Measurements from ENCODE around the gene CPSF3. TPM values are rescaled to one million over a fixed set of nuclear protein-coding genes. Genes with fewer than 3 reads are reported as not detected.
"Not testable (repeated sequence)": the region's sequence is repeated elsewhere in the genome, so short reads cannot be mapped to it uniquely, and the experiment has no call there.

The CPSF3 gene
- total RNA-seq, 1 experiment from 2014 or later, result 26.5 TPM

DNA sequence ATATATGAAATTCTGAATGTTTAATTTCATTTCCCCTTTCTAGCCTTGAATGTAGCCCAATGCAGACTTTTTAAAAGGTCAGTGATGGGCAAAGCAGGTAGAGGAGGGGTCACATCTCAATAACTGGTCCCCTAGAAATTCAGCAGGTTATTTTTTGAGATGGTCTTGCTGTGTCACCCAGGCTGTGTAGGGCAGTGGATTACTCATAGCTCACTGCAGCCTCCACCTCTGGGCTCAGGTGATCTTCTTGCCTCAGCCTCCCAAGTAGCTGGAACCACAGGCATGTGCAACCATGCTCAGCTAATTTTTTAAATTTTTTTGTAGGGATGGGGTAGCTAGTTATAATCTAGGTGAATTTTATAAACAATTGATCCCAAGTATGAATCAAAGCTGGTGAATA lies 59.7 kb downstream of the CPSF3 start:
- in situ Hi-C loops (cut with HindIII; ENCODE audit: low pct_unique_long_range_greater_than_20kb, low sequenced_read_pairs), result no loop called here
- DNase-seq (ENCODE audit: low read depth), result no peak

GRCh38 chr2:9484533-9484932 lies 61.1 kb downstream of the CPSF3 start:
- in situ Hi-C loops (cut with HindIII; ENCODE audit: low pct_unique_long_range_greater_than_20kb, low sequenced_read_pairs), result no loop called here
- no peak for DNase-seq (ENCODE audit: low read depth)

GRCh38 chr2:9488583-9489547 lies 65.4 kb downstream of the CPSF3 start:
- DNase-seq (ENCODE audit: low read depth), result no peak
- in situ Hi-C loops (cut with HindIII; ENCODE audit: low pct_unique_long_range_greater_than_20kb, low sequenced_read_pairs), result no loop called here

GRCh38 chr2:9490789-9491188 lies 67.3 kb downstream of the CPSF3 start:
- no peak for DNase-seq (ENCODE audit: low read depth)
- in situ Hi-C loops (cut with HindIII; ENCODE audit: low pct_unique_long_range_greater_than_20kb, low sequenced_read_pairs), result no loop called here

GRCh38 chr2:9492927-9493326 lies 69.5 kb downstream of the CPSF3 start:
- in situ Hi-C loops (cut with HindIII; ENCODE audit: low pct_unique_long_range_greater_than_20kb, low sequenced_read_pairs), result no loop called here
- no peak for DNase-seq (ENCODE audit: low read depth)

DNA sequence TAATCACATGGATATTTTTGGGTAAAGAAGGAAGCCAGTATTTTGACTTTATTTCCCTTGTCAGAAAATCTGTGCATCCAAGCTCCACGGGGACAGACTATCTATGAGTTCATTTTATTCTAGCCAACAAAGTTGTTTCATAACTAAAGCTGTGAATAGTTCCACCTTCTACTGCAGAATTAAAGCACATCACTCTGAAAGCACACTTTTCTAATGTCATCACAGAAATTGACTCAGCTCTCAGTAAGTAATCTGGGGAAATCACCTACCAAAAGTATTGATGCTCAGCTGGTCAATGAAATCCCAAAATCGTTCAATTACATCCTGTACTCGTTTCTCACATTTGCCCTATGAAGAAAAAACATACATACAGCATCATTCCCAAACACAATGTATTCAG lies 70.0 kb downstream of the CPSF3 start:
- in situ Hi-C loops (cut with HindIII; ENCODE audit: low pct_unique_long_range_greater_than_20kb, low sequenced_read_pairs), result no loop called here
- DNase-seq (ENCODE audit: low read depth), result no peak

DNA sequence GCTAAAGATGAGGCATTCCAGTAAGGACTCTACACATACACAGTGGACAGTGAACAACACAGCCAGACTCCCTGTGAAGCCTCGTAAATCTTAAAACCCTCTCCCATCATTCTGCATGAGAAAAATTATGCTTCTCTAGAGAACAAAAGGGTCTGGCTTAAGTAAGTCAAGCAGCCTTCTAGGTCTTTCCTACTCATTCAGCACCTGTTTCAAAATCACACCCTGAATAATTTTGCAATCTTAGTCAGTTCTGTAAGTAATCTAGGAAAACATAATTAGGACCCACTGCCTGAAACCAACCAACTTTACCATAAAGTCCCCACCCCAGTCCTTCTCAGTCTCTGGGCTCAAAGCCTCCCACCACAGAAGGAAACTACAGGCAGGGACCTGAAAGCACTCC lies 70.6 kb downstream of the CPSF3 start:
- in situ Hi-C loops (cut with HindIII; ENCODE audit: low pct_unique_long_range_greater_than_20kb, low sequenced_read_pairs), result no loop called here
- no peak for DNase-seq (ENCODE audit: low read depth)

- in situ Hi-C loops (cut with HindIII; ENCODE audit: low pct_unique_long_range_greater_than_20kb, low sequenced_read_pairs), result no loop called here
These were observed 73.6 kb downstream of the CPSF3 start for GRCh38 chr2:9497017-9497416.

GRCh38 chr2:9498210-9498609 lies 74.8 kb downstream of the CPSF3 start:
- in situ Hi-C loops (cut with HindIII; ENCODE audit: low pct_unique_long_range_greater_than_20kb, low sequenced_read_pairs), result no loop called here
- DNase-seq (ENCODE audit: low read depth), result no peak

More at GRCh38 chr2:9497017-9497416, 73.6 kb downstream of the CPSF3 start:
- no peak for DNase-seq (ENCODE audit: low read depth)

DNA sequence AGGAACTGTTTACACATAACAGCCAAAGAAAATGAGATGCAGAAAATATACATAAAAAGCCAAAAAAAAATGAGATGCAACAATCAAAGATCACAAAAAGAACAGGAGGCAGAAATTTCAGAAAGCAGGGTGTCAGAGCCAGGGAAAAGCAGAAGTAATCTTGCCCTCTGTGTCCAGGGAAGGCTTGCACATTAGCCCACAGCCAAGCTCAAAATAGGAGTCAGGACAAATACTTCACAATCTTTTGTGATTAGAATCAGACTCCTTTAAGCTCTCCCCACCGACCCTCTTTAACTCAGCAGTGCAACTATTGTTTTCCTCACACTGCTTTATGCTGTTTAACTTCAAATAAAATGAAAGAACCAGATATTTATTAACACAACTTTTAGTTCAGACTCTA lies 85.5 kb downstream of the CPSF3 start:
- in situ Hi-C loops (cut with HindIII; ENCODE audit: low pct_unique_long_range_greater_than_20kb, low sequenced_read_pairs), result no loop called here
- no peak for DNase-seq (ENCODE audit: low read depth)

GRCh38 chr2:9513946-9514345 lies 90.5 kb downstream of the CPSF3 start:
- in situ Hi-C loops (cut with HindIII; ENCODE audit: low pct_unique_long_range_greater_than_20kb, low sequenced_read_pairs); DNase-seq (ENCODE audit: low read depth): not testable (repeated sequence)

DNA sequence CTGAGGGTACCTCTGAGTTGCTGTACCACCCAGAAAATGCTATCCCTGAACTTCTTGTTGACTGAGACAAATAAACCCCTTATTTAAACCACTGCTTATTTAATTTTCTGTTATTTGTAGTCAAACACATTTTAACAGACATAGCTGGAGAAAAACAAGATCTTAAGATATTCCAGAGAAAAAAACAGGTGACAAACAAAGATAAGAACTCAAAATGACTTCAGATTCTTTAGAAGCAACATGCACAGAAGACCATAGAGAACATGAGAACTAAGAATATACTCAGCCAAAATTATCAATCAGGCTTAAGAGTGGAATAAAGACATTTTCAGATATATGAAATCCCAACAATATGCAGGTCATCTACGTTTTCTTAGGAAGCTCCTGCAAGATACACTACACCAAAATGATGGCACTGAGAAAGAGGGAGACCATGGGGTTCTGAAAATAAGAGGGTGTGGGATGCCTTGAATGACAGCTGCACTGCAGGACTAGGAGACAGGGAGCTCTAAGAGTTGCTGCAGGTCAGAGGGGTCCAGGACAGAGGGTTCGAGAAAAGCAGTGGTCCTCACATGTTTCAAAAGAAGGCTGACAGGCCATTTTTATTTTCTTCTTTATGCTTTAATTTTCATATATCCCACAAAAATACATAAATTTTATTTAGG lies 93.8 kb downstream of the CPSF3 start:
- DNase-seq (ENCODE audit: low read depth), result no peak
- in situ Hi-C loops (cut with HindIII; ENCODE audit: low pct_unique_long_range_greater_than_20kb, low sequenced_read_pairs), result no loop called here

DNA sequence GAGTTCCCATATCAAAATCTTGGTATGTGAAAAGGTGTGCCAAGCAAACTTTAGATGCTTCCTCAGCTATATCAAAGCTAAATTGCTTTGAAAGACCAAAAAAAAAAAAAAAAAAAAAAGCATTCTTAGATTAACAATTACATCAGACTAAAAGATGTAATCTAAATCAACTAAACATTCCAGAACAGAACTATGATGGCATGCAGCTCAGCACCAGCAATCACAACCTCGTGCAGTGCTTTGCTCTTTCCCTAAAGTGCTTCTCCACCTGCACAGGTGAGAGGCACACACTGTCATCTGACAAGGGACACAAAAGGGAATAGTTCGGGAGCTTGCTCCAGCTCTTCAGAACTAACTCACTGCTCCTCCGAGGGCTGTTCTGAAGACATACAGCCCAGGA lies 94.7 kb downstream of the CPSF3 start:
- in situ Hi-C loops (cut with HindIII; ENCODE audit: low pct_unique_long_range_greater_than_20kb, low sequenced_read_pairs), result no loop called here

GRCh38 chr2:9518780-9519179 lies 95.3 kb downstream of the CPSF3 start:
- in situ Hi-C loops (cut with HindIII; ENCODE audit: low pct_unique_long_range_greater_than_20kb, low sequenced_read_pairs), result no loop called here
- no peak for DNase-seq (ENCODE audit: low read depth)

More for the DNA sequence above, 94.7 kb downstream of the CPSF3 start:
- no peak for DNase-seq (ENCODE audit: low read depth)

GRCh38 chr2:9519250-9519649 lies 95.8 kb downstream of the CPSF3 start:
- in situ Hi-C loops (cut with HindIII; ENCODE audit: low pct_unique_long_range_greater_than_20kb, low sequenced_read_pairs), result no loop called here
- DNase-seq (ENCODE audit: low read depth), result no peak

Other genes with a start within 250 kb of the CPSF3 start
- gene ASAP2, start 216.8 kb upstream of the CPSF3 start, total RNA-seq (2014; rRNA removed; shearing (Covaris generic); ENCODE audit: low replicate concordance), result 33.8 and 34.8 TPM in 2 replicates
- gene ITGB1BP1, start 126 bp upstream of the CPSF3 start, total RNA-seq (2014; rRNA removed; shearing (Covaris generic); ENCODE audit: low replicate concordance), result 55.9 and 110 TPM in 2 replicates
- 100 and 139 TPM in 2 replicates for gene IAH1, start 50.9 kb downstream of the CPSF3 start, total RNA-seq (2014; rRNA removed; shearing (Covaris generic); ENCODE audit: low replicate concordance)
- 16.6 and 17.1 TPM in 2 replicates for gene ADAM17, start 132.2 kb downstream of the CPSF3 start, total RNA-seq (2014; rRNA removed; shearing (Covaris generic); ENCODE audit: low replicate concordance)
- gene YWHAQ, start 207.3 kb downstream of the CPSF3 start, total RNA-seq (2014; rRNA removed; shearing (Covaris generic); ENCODE audit: low replicate concordance), result 496 and 587 TPM in 2 replicates